ENCODE results near the gene OBP2A. TPM values are rescaled to one million over a fixed set of nuclear protein-coding genes. Genes with fewer than 3 reads are reported as not detected.

Gene OBP2A
- total RNA-seq, 1 experiment from 2014 or later: not detected

DNA sequence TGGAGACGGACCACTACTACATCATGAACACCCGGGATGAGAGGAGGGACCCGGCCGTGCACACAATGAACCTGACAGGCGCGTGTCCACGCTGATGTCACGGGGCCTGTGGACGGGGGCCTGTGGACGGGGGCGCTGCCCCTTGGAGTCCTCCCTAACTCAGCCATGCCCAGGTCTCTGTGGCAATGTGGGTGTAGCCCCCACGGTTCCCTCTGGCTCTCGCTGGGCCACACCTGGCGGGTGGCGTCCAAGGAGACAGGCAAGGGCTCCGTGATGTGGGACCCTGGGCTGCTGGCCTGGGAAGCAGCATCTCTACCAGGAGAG is 37.7 kb downstream of the OBP2A start:
- peaks cover 6% of the 10 kb centered on the region for H3K27me3 Mint-ChIP-seq (ENCODE audit: insufficient read depth, unreplicated experiment)
- no peaks in the 10 kb centered on the region for H3K4me1 Mint-ChIP-seq (ENCODE audit: low read depth, unreplicated experiment)
- POLR2A ChIA-PET: no interaction called here

DNA sequence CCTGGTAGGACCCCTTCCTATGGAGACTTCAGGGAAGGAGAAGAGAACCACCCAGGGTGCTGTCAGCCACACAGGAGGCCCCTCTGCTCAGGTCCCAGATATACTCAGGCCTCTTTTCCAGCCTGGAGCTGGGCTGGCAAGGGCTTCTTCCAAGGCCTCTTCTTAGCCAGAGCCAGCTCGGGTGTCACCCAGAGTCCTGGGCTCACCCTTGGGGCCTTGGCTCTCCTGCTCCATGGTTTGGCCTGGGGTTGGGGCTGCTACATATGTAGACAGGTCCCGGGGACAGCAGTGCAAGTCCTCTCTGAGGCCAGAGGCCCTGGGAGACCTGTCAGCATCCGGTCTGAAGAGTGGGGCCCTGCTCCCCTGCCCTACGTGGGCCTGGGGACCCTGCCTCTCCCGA is 38.4 kb downstream of the OBP2A start:
- Mint-ChIP-seq H3K4me3 (ENCODE audit: unreplicated experiment) (no peak overlapping the region), H3K36me3 (ENCODE audit: insufficient read depth, unreplicated experiment) (no peaks in the 10 kb centered on the region), H3K9me3 (ENCODE audit: unreplicated experiment) (no peaks in the 10 kb centered on the region), H3K27me3 (ENCODE audit: insufficient read depth, unreplicated experiment) (peaks cover 6% of the 10 kb centered on the region), H3K27ac (ENCODE audit: unreplicated experiment) (no peak overlapping the region), H3K4me1 (ENCODE audit: low read depth, unreplicated experiment) (no peaks in the 10 kb centered on the region)
- intact Hi-C loops (cut with micrococcal nuclease; ENCODE audit: unreplicated experiment): no loop called here
- ChIA-PET CTCF (no interaction called here), POLR2A (no interaction called here)
- Histone ChIP-seq H3K27me3 (replicated peaks; ENCODE audit: control insufficient read depth, insufficient read depth, low read length) (no peaks in the 10 kb centered on the region), H3K4me1 (no peaks in the 10 kb centered on the region), H3K4me3 (ENCODE audit: low read depth, low read length) (no peak overlapping the region), H3K36me3 (ENCODE audit: control insufficient read depth, insufficient read depth, low read length) (no peaks in the 10 kb centered on the region), H3K9me3 (no peaks in the 10 kb centered on the region)
- no TSS peak for BruUV-seq (replicated peaks)
- DNase-seq: no peak
- TF ChIP-seq, protein P1, sequence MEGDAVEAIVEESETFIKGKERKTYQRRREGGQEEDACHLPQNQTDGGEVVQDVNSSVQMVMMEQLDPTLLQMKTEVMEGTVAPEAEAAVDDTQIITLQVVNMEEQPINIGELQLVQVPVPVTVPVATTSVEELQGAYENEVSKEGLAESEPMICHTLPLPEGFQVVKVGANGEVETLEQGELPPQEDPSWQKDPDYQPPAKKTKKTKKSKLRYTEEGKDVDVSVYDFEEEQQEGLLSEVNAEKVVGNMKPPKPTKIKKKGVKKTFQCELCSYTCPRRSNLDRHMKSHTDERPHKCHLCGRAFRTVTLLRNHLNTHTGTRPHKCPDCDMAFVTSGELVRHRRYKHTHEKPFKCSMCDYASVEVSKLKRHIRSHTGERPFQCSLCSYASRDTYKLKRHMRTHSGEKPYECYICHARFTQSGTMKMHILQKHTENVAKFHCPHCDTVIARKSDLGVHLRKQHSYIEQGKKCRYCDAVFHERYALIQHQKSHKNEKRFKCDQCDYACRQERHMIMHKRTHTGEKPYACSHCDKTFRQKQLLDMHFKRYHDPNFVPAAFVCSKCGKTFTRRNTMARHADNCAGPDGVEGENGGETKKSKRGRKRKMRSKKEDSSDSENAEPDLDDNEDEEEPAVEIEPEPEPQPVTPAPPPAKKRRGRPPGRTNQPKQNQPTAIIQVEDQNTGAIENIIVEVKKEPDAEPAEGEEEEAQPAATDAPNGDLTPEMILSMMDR (IDR thresholded peaks at IDR 0.05; ENCODE audit: insufficient read depth in 1 of 2, low read depth in 1 of 2, low read length in 1 of 2, severe bottlenecking in 1 of 2, unreplicated experiment in 1 of 2): no peak

More for the DNA sequence above, 37.7 kb downstream of the OBP2A start:
- H3K4me3 ChIP-seq (ENCODE audit: low read depth, low read length): no peak overlapping the region
- BruUV-seq (replicated peaks): no TSS peak
- Mint-ChIP-seq H3K9me3 (ENCODE audit: unreplicated experiment) (no peaks in the 10 kb centered on the region), H3K4me3 (ENCODE audit: unreplicated experiment) (no peak overlapping the region), H3K36me3 (ENCODE audit: insufficient read depth, unreplicated experiment) (no peaks in the 10 kb centered on the region), H3K27ac (ENCODE audit: unreplicated experiment) (no peak overlapping the region)
- H3K9me3 ChIP-seq: no peaks in the 10 kb centered on the region
- DNase-seq: no peak
- TF ChIP-seq, protein P1 (IDR thresholded peaks at IDR 0.05; ENCODE audit: insufficient read depth in 1 of 2, low read depth in 1 of 2, low read length in 1 of 2, severe bottlenecking in 1 of 2, unreplicated experiment in 1 of 2): no peak
- CTCF ChIA-PET: no interaction called here
- H3K4me1 ChIP-seq: no peaks in the 10 kb centered on the region
- H3K36me3 ChIP-seq (ENCODE audit: control insufficient read depth, insufficient read depth, low read length): no peaks in the 10 kb centered on the region
- no peaks in the 10 kb centered on the region for H3K27me3 ChIP-seq (replicated peaks; ENCODE audit: control insufficient read depth, insufficient read depth, low read length)
- intact Hi-C loops (cut with micrococcal nuclease; ENCODE audit: unreplicated experiment): no loop called here

DNA sequence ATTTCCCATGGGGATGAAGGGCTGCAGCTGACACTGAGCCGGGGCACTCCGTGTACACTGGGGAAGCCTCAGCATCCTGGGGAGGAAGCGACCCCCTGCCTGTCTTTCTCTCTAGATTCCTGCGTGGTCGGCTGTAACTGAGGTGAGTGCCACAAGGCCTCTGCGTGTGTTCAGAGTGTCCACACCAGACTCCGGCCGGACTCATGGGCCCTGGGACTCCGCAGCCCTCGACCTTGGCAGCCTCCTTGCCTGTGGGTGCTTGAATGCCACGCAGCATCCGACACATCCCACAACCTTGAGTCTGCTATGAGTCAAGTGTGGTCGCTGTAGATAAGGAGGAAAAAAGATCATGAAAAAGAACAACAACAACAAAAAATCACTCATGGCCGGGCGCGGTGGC is 39.0 kb downstream of the OBP2A start:
- intact Hi-C loops (cut with micrococcal nuclease; ENCODE audit: unreplicated experiment): no loop called here
- CTCF ChIA-PET: no interaction called here
- no peaks in the 10 kb centered on the region for H3K9me3 ChIP-seq
- Mint-ChIP-seq H3K4me1 (ENCODE audit: low read depth, unreplicated experiment) (no peaks in the 10 kb centered on the region), H3K27ac (ENCODE audit: unreplicated experiment) (no peak overlapping the region), H3K36me3 (ENCODE audit: insufficient read depth, unreplicated experiment) (no peaks in the 10 kb centered on the region), H3K27me3 (ENCODE audit: insufficient read depth, unreplicated experiment) (peaks cover 6% of the 10 kb centered on the region), H3K4me3 (ENCODE audit: unreplicated experiment) (no peak overlapping the region), H3K9me3 (ENCODE audit: unreplicated experiment) (no peaks in the 10 kb centered on the region)
- TF ChIP-seq, protein P1 (IDR thresholded peaks at IDR 0.05; ENCODE audit: insufficient read depth in 1 of 2, low read depth in 1 of 2, low read length in 1 of 2, severe bottlenecking in 1 of 2, unreplicated experiment in 1 of 2): no peak
- POLR2A ChIA-PET: no interaction called here
- BruUV-seq (replicated peaks): no TSS peak
- H3K36me3 ChIP-seq (ENCODE audit: control insufficient read depth, insufficient read depth, low read length): no peaks in the 10 kb centered on the region
- no peak for DNase-seq
- no peaks in the 10 kb centered on the region for H3K27me3 ChIP-seq (replicated peaks; ENCODE audit: control insufficient read depth, insufficient read depth, low read length)
- no peaks in the 10 kb centered on the region for H3K4me1 ChIP-seq
- no peak overlapping the region for H3K4me3 ChIP-seq (ENCODE audit: low read depth, low read length)
